ENCODE data around the gene PBRM1. TPM values are rescaled to one million over a fixed set of nuclear protein-coding genes. Genes with fewer than 3 reads are reported as not detected.
A peak's percentile ranks its signal among the peaks of the same experiment; 100 is the strongest.

The PBRM1 gene
- polyA plus RNA-seq, 1 experiment = 16.5 TPM

DNA sequence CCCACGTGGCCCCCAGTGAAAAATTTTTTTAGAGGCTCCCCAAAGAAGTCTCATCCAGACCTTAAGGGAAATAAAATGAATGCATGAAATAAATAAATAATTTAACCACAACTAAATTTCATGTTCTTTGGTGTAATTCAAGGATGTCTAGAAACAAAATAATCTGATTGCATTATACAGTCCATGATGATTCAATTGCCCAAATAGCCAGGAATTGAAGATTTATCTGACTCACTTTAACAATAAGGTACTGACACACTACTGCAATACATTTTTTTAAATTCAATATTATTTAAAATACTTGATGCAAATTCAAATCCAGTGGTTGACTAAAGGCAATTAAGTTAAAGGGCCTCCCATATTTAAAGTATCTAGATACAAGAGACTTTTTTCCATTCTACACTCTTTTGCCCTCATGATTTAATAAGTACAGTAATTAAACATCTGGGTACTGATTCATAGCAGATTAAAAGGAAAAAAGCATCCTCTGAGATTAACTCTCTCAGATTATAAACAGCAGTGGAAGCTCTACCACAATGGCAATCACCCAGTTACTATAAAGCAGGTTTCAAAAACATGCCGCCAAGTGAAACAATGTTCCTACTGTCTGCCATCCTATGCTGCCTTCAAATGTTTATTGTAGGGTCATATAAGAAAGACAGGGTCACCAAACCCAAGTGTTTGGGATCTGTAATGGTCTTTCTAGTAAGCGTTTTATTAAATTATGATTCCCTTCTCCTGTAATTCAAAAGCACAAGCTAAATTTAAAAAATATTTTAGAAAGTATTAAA is 139.4 kb downstream of the PBRM1 start:
- DNase-seq (ENCODE audit: low read depth) = no peak
- H3K27me3 ChIP-seq (ENCODE audit: control insufficient read depth, insufficient read depth, low read length) = no peaks in the 10 kb centered on the region
- no peak overlapping the region for H3K4me3 ChIP-seq (ENCODE audit: low read depth, low read length)
- TF ChIP-seq CTCF (IDR thresholded peaks at IDR 0.05; ENCODE audit: insufficient read depth, low read depth, low read length) = no peak
- ChIA-PET POLR2A (no interaction called here), CTCF (interaction anchor here (0.7 to 1.3 kb wide), 2 partner anchors 14 to 147 kb away, joined by 3 read pairs; no protein-coding TSS in a partner anchor)
- H3K36me3 ChIP-seq (ENCODE audit: control insufficient read depth, insufficient read depth, low read length) = peaks cover 5% of the 10 kb centered on the region

DNA sequence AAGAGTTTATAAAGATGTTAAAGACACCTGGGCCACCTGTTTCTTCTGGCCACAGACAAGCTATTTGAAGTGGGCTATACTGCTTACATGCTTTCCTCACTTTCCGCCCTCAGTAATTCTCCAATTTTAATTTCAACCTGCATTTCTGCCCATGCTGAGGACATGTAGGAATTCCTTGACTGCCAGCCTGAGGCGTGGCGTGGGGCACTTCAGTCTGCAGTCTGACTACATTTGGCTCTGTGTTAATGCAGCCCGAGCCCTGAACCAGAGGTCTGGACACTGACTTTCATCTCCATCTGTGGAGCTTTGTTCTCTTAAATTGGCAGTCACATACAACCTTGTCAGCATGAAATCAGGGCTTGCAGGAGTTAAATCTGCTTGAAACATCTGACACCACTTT is 140.8 kb downstream of the PBRM1 start:
- no peak overlapping the region for H3K4me3 ChIP-seq (ENCODE audit: low read depth, low read length)
- DNase-seq (ENCODE audit: low read depth) = no peak
- H3K36me3 ChIP-seq (ENCODE audit: control insufficient read depth, insufficient read depth, low read length) = no peaks in the 10 kb centered on the region
- no peak for TF ChIP-seq CTCF (IDR thresholded peaks at IDR 0.05; ENCODE audit: insufficient read depth, low read depth, low read length)
- H3K27me3 ChIP-seq (ENCODE audit: control insufficient read depth, insufficient read depth, low read length) = no peaks in the 10 kb centered on the region
- POLR2A ChIA-PET = no interaction called here
- CTCF ChIA-PET = interaction anchor here (0.6 kb wide), 1 partner anchor 113 kb away, joined by 4 read pairs; no protein-coding TSS in a partner anchor

- DNase-seq (ENCODE audit: low read depth) = no peak
- TF ChIP-seq CTCF (IDR thresholded peaks at IDR 0.05; ENCODE audit: insufficient read depth, low read depth, low read length) = no peak
- ChIA-PET CTCF (no interaction called here), POLR2A (no interaction called here)
- H3K27me3 ChIP-seq (ENCODE audit: control insufficient read depth, insufficient read depth, low read length) = no peaks in the 10 kb centered on the region
- no peak overlapping the region for H3K4me3 ChIP-seq (ENCODE audit: low read depth, low read length)
- H3K36me3 ChIP-seq (ENCODE audit: control insufficient read depth, insufficient read depth, low read length) = no peaks in the 10 kb centered on the region
Measured at GRCh38 chr3:52541050-52541449, 144.7 kb downstream of the PBRM1 start.

GRCh38 chr3:52539010-52539653 is 146.6 kb downstream of the PBRM1 start:
- Histone ChIP-seq H3K27me3 (ENCODE audit: control insufficient read depth, insufficient read depth, low read length) (no peaks in the 10 kb centered on the region), H3K36me3 (ENCODE audit: control insufficient read depth, insufficient read depth, low read length) (no peaks in the 10 kb centered on the region), H3K4me3 (ENCODE audit: low read depth, low read length) (no peak overlapping the region)
- no peak for DNase-seq (ENCODE audit: low read depth)
- POLR2A ChIA-PET = no interaction called here
- TF ChIP-seq CTCF (IDR thresholded peaks at IDR 0.05; ENCODE audit: insufficient read depth, low read depth, low read length) = no peak
- CTCF ChIA-PET = interaction anchor here (0.7 kb wide), 1 partner anchor 12 kb away, joined by 3 read pairs; no protein-coding TSS in a partner anchor

GRCh38 chr3:52537726-52538421 is 147.8 kb downstream of the PBRM1 start:
- CTCF ChIA-PET = interaction anchor here (0.6 kb wide), 1 partner anchor 58 kb away, joined by 3 read pairs; no protein-coding TSS in a partner anchor
- H3K4me3 ChIP-seq (ENCODE audit: low read depth, low read length) = peak overlapping the region; percentile 78
- TF ChIP-seq CTCF (IDR thresholded peaks at IDR 0.05; ENCODE audit: insufficient read depth, low read depth, low read length) = no peak
- POLR2A ChIA-PET = no interaction called here
- no peak for DNase-seq (ENCODE audit: low read depth)
- no peaks in the 10 kb centered on the region for H3K27me3 ChIP-seq (ENCODE audit: control insufficient read depth, insufficient read depth, low read length)
- no peaks in the 10 kb centered on the region for H3K36me3 ChIP-seq (ENCODE audit: control insufficient read depth, insufficient read depth, low read length)

Data from BJ (cell line).